HepG2 (cell line): ENCODE measurements around the gene PIGW. TPM values are rescaled to one million over a fixed set of nuclear protein-coding genes. Genes with fewer than 3 reads are reported as not detected.

ENCODE experiments used
- ATAC-seq: fragments of 200-7000 bp; cut with Tn5 transposase; 3 replicates; pipeline ENCODE4 v1.9.1; 2020; ENCODE audit warnings: mild to moderate bottlenecking, moderate library complexity
- BruUV-seq: library from RNA; stranded (reverse); fragments of 400-500 nt; replicated peaks from 2 replicates; lab custom pipeline; 2021; lab: Mats Ljungman, UMichigan
- CTCF ChIA-PET: fragments of 300-600 bp; formaldehyde crosslinking; extraction: SDS; loops from one replicate; lab custom pipeline; 2021; ENCODE audit warnings: low total read pairs, inconsistent platforms, low intra/inter-chr PET ratio; lab: Yijun Ruan, JAX
- POLR2A ChIA-PET: fragments of 350-600 bp; sonication (Branson Sonifier 250); formaldehyde crosslinking; loops from one replicate; lab custom pipeline; 2020; ENCODE audit warnings: antibody characterized with exemption, inconsistent platforms; lab: Yijun Ruan, JAX
- DNase-seq: peaks from one replicate; pipeline ENCODE4 v3.0.0-alpha.2; 2015; ENCODE audit warnings: low spot score
- FAIRE-seq: peaks from 3 replicates; lab custom pipeline; 2011; peaks lifted over from hg19 to GRCh38; lab: Jason Lieb, UNC
- H2AFZ ChIP-seq: one replicate; pipeline ENCODE4 v1.6.1; 2011; ENCODE audit warnings: low read length, inconsistent platforms
- H3K27ac ChIP-seq: fragments of 300-600 bp; 3 replicates; pipeline ENCODE4 v1.8.0; 2011; ENCODE audit warnings: mixed run types, mild to moderate bottlenecking, mixed read lengths, low read length, inconsistent platforms; ENCODE audit not compliant: insufficient read depth; ENCODE audit errors: extremely low read length
- H3K27me3 ChIP-seq, 2 experiments: fragments of 200-600 bp in 1 of 2; 2 replicates in 1 of 2; 3 replicates in 1 of 2; pipeline versions ENCODE4 v1.6.0 to v1.8.0; 2011; ENCODE audit warnings: low read length in 2 of 2, mild to moderate bottlenecking in 2 of 2, moderate library complexity in 2 of 2, inconsistent platforms in 1 of 2; ENCODE audit not compliant: insufficient read depth in 2 of 2, control insufficient read depth in 1 of 2
- H3K36me3 ChIP-seq, 2 experiments: fragments of 200-600 bp in 1 of 2; replicated peaks in 1 of 2; 2 replicates in 1 of 2; 3 replicates in 1 of 2; pipeline versions ENCODE4 v1.5.1 to v1.8.0; 2011; ENCODE audit warnings: low read length in 2 of 2, inconsistent platforms in 1 of 2; ENCODE audit not compliant: insufficient read depth in 2 of 2, control insufficient read depth in 1 of 2
- H3K4me1 ChIP-seq: 2 replicates; pipeline ENCODE4 v1.5.1; 2012; ENCODE audit warnings: low read length, inconsistent platforms; ENCODE audit not compliant: insufficient read depth
- H3K4me2 ChIP-seq: 2 replicates; pipeline ENCODE4 v1.6.0; 2011; ENCODE audit warnings: low read depth, low read length, inconsistent platforms
- H3K4me3 ChIP-seq, 3 experiments: fragments of 200-600 bp in 1 of 3; sonication (generic), shearing (Covaris generic) in 1 of 3; replicated peaks in 1 of 3; 2 replicates each; pipeline ENCODE4 v1.5.1; 2011 to 2016; ENCODE audit warnings: low read length in 3 of 3, inconsistent platforms in 2 of 3, low read depth in 2 of 3, mild to moderate bottlenecking in 2 of 3, control low read depth in 1 of 3, mixed read lengths in 1 of 3; ENCODE audit not compliant: insufficient read depth in 1 of 3
- H3K79me2 ChIP-seq: one replicate; pipeline ENCODE4 v1.6.1; 2011; ENCODE audit warnings: low read length, inconsistent platforms; ENCODE audit not compliant: insufficient read depth
- H3K9ac ChIP-seq: 2 replicates; pipeline ENCODE4 v1.6.0; 2011; ENCODE audit warnings: mild to moderate bottlenecking, low read depth, low read length, inconsistent platforms; ENCODE audit not compliant: insufficient read depth
- H3K9me3 ChIP-seq: 2 replicates; pipeline ENCODE4 v1.5.1; 2012; ENCODE audit warnings: mild to moderate bottlenecking, low read length
- H4K20me1 ChIP-seq: 2 replicates; pipeline ENCODE4 v1.6.0; 2011; ENCODE audit warnings: inconsistent platforms, mild to moderate bottlenecking, low read length, moderate library complexity; ENCODE audit not compliant: insufficient read depth
- BATF2 ChIP-seq: sonication (generic); formaldehyde crosslinking; IDR thresholded peaks from 2 replicates; pipeline ENCODE4 v1.8.0; 2022; ENCODE audit warnings: mild to moderate bottlenecking, missing genetic modification reagents, moderate library complexity
- HINFP ChIP-seq: sonication (generic); formaldehyde crosslinking; IDR thresholded peaks from 2 replicates; pipeline ENCODE4 v1.4.0; 2020; ENCODE audit warnings: low read depth, mild to moderate bottlenecking, missing genetic modification reagents
- HIVEP1 ChIP-seq: sonication (generic); formaldehyde crosslinking; IDR thresholded peaks from 2 replicates; pipeline ENCODE4 v1.4.0; 2020; ENCODE audit warnings: mild to moderate bottlenecking, missing genetic modification reagents
- JARID2 ChIP-seq: sonication (generic); formaldehyde crosslinking; IDR thresholded peaks from 2 replicates; pipeline ENCODE4 v1.8.1; 2023; ENCODE audit warnings: missing genetic modification reagents, inconsistent platforms; ENCODE audit not compliant: insufficient replicate concordance
- RFX5 ChIP-seq: IDR thresholded peaks from 2 replicates; pipeline ENCODE4 v1.6.1; 2011; ENCODE audit warnings: low read depth, low read length, improper control_type of control experiment
- SUZ12 ChIP-seq: fragments of 150-350 bp; IDR thresholded peaks from 2 replicates; pipeline ENCODE4 v1.6.1; 2014; ENCODE audit warnings: low read depth, low read length
- TBX2 ChIP-seq: sonication (generic); formaldehyde crosslinking; IDR thresholded peaks from 2 replicates; pipeline ENCODE4 v1.5.0; 2020; ENCODE audit warnings: missing genetic modification reagents, mild to moderate bottlenecking, borderline replicate concordance
- ZNF670 ChIP-seq: sonication (generic); formaldehyde crosslinking; IDR thresholded peaks from 2 replicates; pipeline ENCODE4 v1.8.0; 2022; ENCODE audit warnings: mild to moderate bottlenecking, missing genetic modification reagents, borderline replicate concordance
- WGBS: methylation state at CpG from one replicate; pipeline ENCODE4 v1.1.6; 2017; ENCODE audit warnings: low lambda C conversion rate; 5-methylcytosine and 5-hydroxymethylcytosine counted together
- in situ Hi-C: cut with HindIII; loops from 2 replicates; pipeline ENCODE4 v1.10.0; 2017; ENCODE audit warnings: low pct_unique_long_range_greater_than_20kb; ENCODE audit not compliant: extremely low pct_ligation_motif_present
- intact Hi-C: fragments of 100-400 bp; cut with micrococcal nuclease; formaldehyde crosslinking; loops from one replicate; pipeline ENCODE4 v1.10.0; 2022; ENCODE audit not compliant: unreplicated experiment
- polyA plus RNA-seq, 8 experiments: library from polyadenylated mRNA; depleted of rRNA in 3 of 8; stranded (reverse) in 7 of 8; unstranded in 1 of 8; fragments of >200 nt; fragmentation: Illumina TruSeq in 4 of 8; extraction: Trizol in 4 of 8; gene quantifications; 2 replicates each; pipeline versions ENCODE4 v1.2.1 to v1.2.3, GENCODE V29; 2011 to 2016; ENCODE audit warnings: low read depth in 4 of 8, missing spikeins in 1 of 8, mixed read lengths in 1 of 8; ENCODE audit not compliant: insufficient read depth in 1 of 8
- total RNA-seq, 5 experiments: library from RNA; depleted of rRNA; stranded (reverse); fragments of >200 nt; fragmentation: Illumina TruSeq; extraction: Trizol; gene quantifications; 2 replicates each; pipeline ENCODE4 v1.2.3, GENCODE V29; 2016; ENCODE audit warnings: low read depth in 1 of 5
- TF ChIP-seq, protein P1 (sequence below): sonication (generic); formaldehyde crosslinking; IDR thresholded peaks from 2 replicates; pipeline ENCODE4 v1.4.0; 2020; ENCODE audit warnings: missing genetic modification reagents
- TF ChIP-seq, protein P2 (sequence below): sonication (generic); formaldehyde crosslinking; IDR thresholded peaks from 2 replicates; pipeline ENCODE4 v1.5.0; 2020; ENCODE audit warnings: mild to moderate bottlenecking, missing genetic modification reagents, moderate library complexity

The PIGW gene
- total and polyA plus RNA-seq, 2 of the 13 experiments (the other 11 are each of a cell fraction or from before 2014, with no cell fraction given): 9.0 to 24.0 TPM

DNA sequence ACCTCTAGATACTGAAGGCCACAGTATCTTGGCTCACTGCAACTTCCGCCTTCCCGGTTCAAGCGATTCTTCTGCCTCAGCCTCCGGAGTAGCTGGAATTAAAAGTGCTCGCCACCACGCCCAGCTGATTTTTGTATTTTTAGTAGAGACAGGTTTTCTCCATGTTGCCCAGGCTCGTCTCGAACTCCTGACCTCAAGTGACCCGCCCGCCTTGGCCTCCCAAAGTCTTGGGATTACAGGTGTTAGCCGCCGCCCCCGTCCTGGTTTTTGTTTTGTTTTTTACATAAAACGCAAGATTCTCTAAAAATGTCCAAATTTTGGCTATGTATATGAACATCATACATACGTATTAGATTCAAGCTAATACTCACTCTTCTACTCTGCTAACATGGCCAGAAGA lies 8.0 kb downstream of the PIGW start:
- no peaks in the 10 kb centered on the region for H3K9me3 ChIP-seq
- H3K4me2 ChIP-seq: peak overlapping the region; percentile 95
- H3K36me3 ChIP-seq: no peaks in the 10 kb centered on the region; a peak in 1 of 5 replicates
- ChIA-PET POLR2A (no interaction called here), CTCF (no interaction called here)
- peaks cover 31% of the 10 kb centered on the region for H3K79me2 ChIP-seq
- in situ Hi-C loops (no loop called here), intact Hi-C loops (loop anchor here (5.0 kb wide), 1 partner anchor 55 kb away; the partner anchor contains the start of gene ZNHIT3)
- no TSS peak for BruUV-seq
- H4K20me1 ChIP-seq: peaks cover 21% of the 10 kb centered on the region
- TF ChIP-seq HINFP: no peak
- WGBS: 98% methylated on average over 15 of the region's 15 CpGs
- H3K27me3 ChIP-seq: peaks cover 0 to 5% of the 10 kb centered on the region in 2 experiments; a peak in 1 of 5 replicates
- no peak overlapping the region for H3K27ac ChIP-seq
- no peak overlapping the region for H2AFZ ChIP-seq
- H3K9ac ChIP-seq: peak overlapping the region; percentile 100; the same call in 1 of the 2 replicates
- no peak overlapping the region for H3K4me3 ChIP-seq
- DNase-seq: no peak
- no peak for ATAC-seq
- FAIRE-seq: no peak
- peaks cover 21% of the 10 kb centered on the region for H3K4me1 ChIP-seq

DNA sequence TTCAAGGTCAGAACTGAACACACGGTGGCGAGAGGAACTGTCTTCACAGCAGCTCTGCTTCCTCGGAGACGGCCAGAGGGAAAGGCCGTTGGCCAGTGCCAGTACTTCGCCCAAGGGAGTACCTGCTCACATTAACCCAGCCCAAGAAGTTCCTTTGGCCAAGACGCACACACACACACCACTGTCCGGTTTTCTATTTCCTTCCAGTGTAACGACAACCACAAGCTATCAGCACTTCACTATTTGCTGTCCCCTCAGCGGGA lies 9.2 kb downstream of the PIGW start:
- intact Hi-C loops (loop anchor here (5.0 kb wide), 1 partner anchor 57 kb away; the partner anchor contains the start of gene ZNHIT3), in situ Hi-C loops (no loop called here)
- peak; percentile 14 for DNase-seq
- no peak for ATAC-seq
- Histone ChIP-seq H3K4me1 (peaks cover 33% of the 10 kb centered on the region), H3K4me2 (peak overlapping the region; percentile 95), H2AFZ (no peak overlapping the region), H3K4me3 (peak overlapping the region; percentile 88 to 100 (median 93)), H3K9ac (peak overlapping the region; percentile 100), H3K36me3 (no peaks in the 10 kb centered on the region; a peak in 1 of 5 replicates), H3K9me3 (no peaks in the 10 kb centered on the region), H3K27me3 (peaks cover 0 to 5% of the 10 kb centered on the region in 2 experiments; a peak in 1 of 5 replicates), H4K20me1 (peaks cover 31% of the 10 kb centered on the region), H3K27ac (peak overlapping the region; percentile 100), H3K79me2 (peaks cover 42% of the 10 kb centered on the region)
- ChIA-PET POLR2A (interaction anchor here (0.7 to 4.2 kb wide), 4 partner anchors 9 to 130 kb away, joined by 3 to 107 read pairs (median 48); partner anchors contain the start of genes DHRS11, MRM1, MYO19 and PIGW), CTCF (no interaction called here)
- no peak for FAIRE-seq
- BruUV-seq: no TSS peak
- 3% methylated on average over 7 of the region's 10 CpGs for whole genome bisulfite sequencing
- TF ChIP-seq, protein P1, sequence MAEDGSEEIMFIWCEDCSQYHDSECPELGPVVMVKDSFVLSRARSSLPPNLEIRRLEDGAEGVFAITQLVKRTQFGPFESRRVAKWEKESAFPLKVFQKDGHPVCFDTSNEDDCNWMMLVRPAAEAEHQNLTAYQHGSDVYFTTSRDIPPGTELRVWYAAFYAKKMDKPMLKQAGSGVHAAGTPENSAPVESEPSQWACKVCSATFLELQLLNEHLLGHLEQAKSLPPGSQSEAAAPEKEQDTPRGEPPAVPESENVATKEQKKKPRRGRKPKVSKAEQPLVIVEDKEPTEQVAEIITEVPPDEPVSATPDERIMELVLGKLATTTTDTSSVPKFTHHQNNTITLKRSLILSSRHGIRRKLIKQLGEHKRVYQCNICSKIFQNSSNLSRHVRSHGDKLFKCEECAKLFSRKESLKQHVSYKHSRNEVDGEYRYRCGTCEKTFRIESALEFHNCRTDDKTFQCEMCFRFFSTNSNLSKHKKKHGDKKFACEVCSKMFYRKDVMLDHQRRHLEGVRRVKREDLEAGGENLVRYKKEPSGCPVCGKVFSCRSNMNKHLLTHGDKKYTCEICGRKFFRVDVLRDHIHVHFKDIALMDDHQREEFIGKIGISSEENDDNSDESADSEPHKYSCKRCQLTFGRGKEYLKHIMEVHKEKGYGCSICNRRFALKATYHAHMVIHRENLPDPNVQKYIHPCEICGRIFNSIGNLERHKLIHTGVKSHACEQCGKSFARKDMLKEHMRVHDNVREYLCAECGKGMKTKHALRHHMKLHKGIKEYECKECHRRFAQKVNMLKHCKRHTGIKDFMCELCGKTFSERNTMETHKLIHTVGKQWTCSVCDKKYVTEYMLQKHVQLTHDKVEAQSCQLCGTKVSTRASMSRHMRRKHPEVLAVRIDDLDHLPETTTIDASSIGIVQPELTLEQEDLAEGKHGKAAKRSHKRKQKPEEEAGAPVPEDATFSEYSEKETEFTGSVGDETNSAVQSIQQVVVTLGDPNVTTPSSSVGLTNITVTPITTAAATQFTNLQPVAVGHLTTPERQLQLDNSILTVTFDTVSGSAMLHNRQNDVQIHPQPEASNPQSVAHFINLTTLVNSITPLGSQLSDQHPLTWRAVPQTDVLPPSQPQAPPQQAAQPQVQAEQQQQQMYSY (CRISPR knock-in tag): peak; percentile 20; the same call in 1 of the 2 replicates
- TF ChIP-seq BATF2 (no peak), ZNF670 (CRISPR knock-in tag) (0 out of 2 replicates have a peak, but pooled peaks have one; percentile 29), SUZ12 (no peak), TBX2 (CRISPR knock-in tag) (no peak), HIVEP1 (CRISPR knock-in tag) (no peak), RFX5 (no peak), JARID2 (CRISPR knock-in tag) (no peak)
- TF ChIP-seq, protein P2, sequence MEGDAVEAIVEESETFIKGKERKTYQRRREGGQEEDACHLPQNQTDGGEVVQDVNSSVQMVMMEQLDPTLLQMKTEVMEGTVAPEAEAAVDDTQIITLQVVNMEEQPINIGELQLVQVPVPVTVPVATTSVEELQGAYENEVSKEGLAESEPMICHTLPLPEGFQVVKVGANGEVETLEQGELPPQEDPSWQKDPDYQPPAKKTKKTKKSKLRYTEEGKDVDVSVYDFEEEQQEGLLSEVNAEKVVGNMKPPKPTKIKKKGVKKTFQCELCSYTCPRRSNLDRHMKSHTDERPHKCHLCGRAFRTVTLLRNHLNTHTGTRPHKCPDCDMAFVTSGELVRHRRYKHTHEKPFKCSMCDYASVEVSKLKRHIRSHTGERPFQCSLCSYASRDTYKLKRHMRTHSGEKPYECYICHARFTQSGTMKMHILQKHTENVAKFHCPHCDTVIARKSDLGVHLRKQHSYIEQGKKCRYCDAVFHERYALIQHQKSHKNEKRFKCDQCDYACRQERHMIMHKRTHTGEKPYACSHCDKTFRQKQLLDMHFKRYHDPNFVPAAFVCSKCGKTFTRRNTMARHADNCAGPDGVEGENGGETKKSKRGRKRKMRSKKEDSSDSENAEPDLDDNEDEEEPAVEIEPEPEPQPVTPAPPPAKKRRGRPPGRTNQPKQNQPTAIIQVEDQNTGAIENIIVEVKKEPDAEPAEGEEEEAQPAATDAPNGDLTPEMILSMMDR (CRISPR knock-in tag): 0 out of 2 replicates have a peak, but pooled peaks have one; percentile 6
